NCI-H2196 (cell line): ENCODE data around the gene SSU72.
"Not testable (repeated sequence)": the region's sequence is repeated elsewhere in the genome, so short reads cannot be mapped to it uniquely, and the experiment has no call there.

Source experiments
- DNase-seq: peaks from one replicate; lab custom pipeline; 2025; ENCODE audit not compliant: unreplicated experiment; lab: John Stamatoyannopoulos, UW

Gene SSU72

GRCh38 chr1:1509465-1509850, 65.2 kb downstream of the SSU72 start:
- not testable (repeated sequence) for DNase-seq

- not testable (repeated sequence) for DNase-seq
These were observed 65.7 kb downstream of the SSU72 start for GRCh38 chr1:1508775-1509464.

GRCh38 chr1:1507305-1507704, 67.4 kb downstream of the SSU72 start:
- DNase-seq = no peak

GRCh38 chr1:1505801-1506200, 68.9 kb downstream of the SSU72 start:
- peak; percentile 27 for DNase-seq

- DNase-seq = peak; percentile 48
These were observed 69.3 kb downstream of the SSU72 start for GRCh38 chr1:1505366-1505798.

- peak; percentile 85 for DNase-seq
These were observed 69.8 kb downstream of the SSU72 start for GRCh38 chr1:1504777-1505365.

GRCh38 chr1:1495461-1495975, 79.1 kb downstream of the SSU72 start:
- DNase-seq = not testable (repeated sequence)

GRCh38 chr1:1494311-1494710, 80.4 kb downstream of the SSU72 start:
- DNase-seq = not testable (repeated sequence)
